LNCaP clone FGC (cell line): ENCODE results near the gene CCND1.

ENCODE experiments used
- DNase-seq: peaks from one replicate; pipeline ENCODE4 v3.0.0-alpha.2; 2011; ENCODE audit warnings: low read depth
- H3K4me3 ChIP-seq: 2 replicates; pipeline ENCODE4 v1.5.1; 2011; ENCODE audit warnings: mild to moderate bottlenecking, low read depth, low read length, control low read depth
- CTCF ChIP-seq: IDR thresholded peaks from 2 replicates; pipeline ENCODE4 v1.5.1; 2012; ENCODE audit warnings: mild to moderate bottlenecking; ENCODE audit not compliant: control insufficient read depth, insufficient read depth; ENCODE audit errors: extremely low read depth

CCND1 gene

GRCh38 chr11:69640260-69640994 lies 529 bp upstream of the CCND1 start:
- H3K4me3 ChIP-seq, result peak overlapping the region; percentile 100
- no peak for DNase-seq

GRCh38 chr11:69641681-69642548 lies 959 bp downstream of the CCND1 start:
- no peak for TF ChIP-seq CTCF
- DNase-seq, result no peak
- H3K4me3 ChIP-seq, result peak overlapping the region; percentile 100

More at GRCh38 chr11:69640260-69640994, 529 bp upstream of the CCND1 start:
- no peak for TF ChIP-seq CTCF

GRCh38 chr11:69642549-69642912 lies 1.6 kb downstream of the CCND1 start:
- TF ChIP-seq CTCF, result no peak
- no peak for DNase-seq
- H3K4me3 ChIP-seq, result peak overlapping the region; percentile 100

GRCh38 chr11:69642913-69643632 lies 2.1 kb downstream of the CCND1 start:
- TF ChIP-seq CTCF, result peak; percentile 90
- no peak for DNase-seq
- H3K4me3 ChIP-seq, result peak overlapping the region; percentile 100

- no peak for TF ChIP-seq CTCF
- H3K4me3 ChIP-seq, result peak overlapping the region; percentile 100
- DNase-seq, result no peak
Observed at GRCh38 chr11:69643646-69644045, 2.7 kb downstream of the CCND1 start.

- peak; percentile 44 for TF ChIP-seq CTCF
- DNase-seq, result peak; percentile 87
- H3K4me3 ChIP-seq, result peak overlapping the region; percentile 100
Observed at GRCh38 chr11:69644071-69644961, 3.4 kb downstream of the CCND1 start.
